WERI-Rb-1 (cell line): Measurements from ENCODE around the gene EEFSEC.

Experiments used
- DNase-seq: peaks from one replicate; pipeline ENCODE4 v3.0.0-alpha.2; 2020
- H3K27ac ChIP-seq: fragments of 250-450 bp; sonication (Bioruptor Pico); 2 replicates; pipeline ENCODE4 v1.5.1; 2020; ENCODE audit warnings: mild to moderate bottlenecking, moderate library complexity
- H3K27me3 ChIP-seq: fragments of 250-450 bp; sonication (Bioruptor Pico); 2 replicates; pipeline ENCODE4 v1.5.1; 2021; ENCODE audit warnings: mild to moderate bottlenecking, low read depth, moderate library complexity; ENCODE audit not compliant: insufficient read depth, severe bottlenecking
- H3K36me3 ChIP-seq: fragments of 250-450 bp; sonication (Bioruptor Pico); 2 replicates; pipeline ENCODE4 v1.5.1; 2020; ENCODE audit warnings: mild to moderate bottlenecking, moderate library complexity
- H3K4me3 ChIP-seq: 2 replicates; pipeline ENCODE4 v1.5.1; 2011; ENCODE audit warnings: low read depth, mild to moderate bottlenecking, control low read depth, low read length
- H3K9me3 ChIP-seq: fragments of 250-450 bp; sonication (Bioruptor Pico); 2 replicates; pipeline ENCODE4 v1.5.1; 2021; ENCODE audit warnings: mild to moderate bottlenecking, moderate library complexity; ENCODE audit not compliant: severe bottlenecking
- TF ChIP-seq, protein P1 (sequence below): IDR thresholded peaks from 2 replicates; pipeline ENCODE4 v1.5.1; 2011; ENCODE audit warnings: low read depth, mild to moderate bottlenecking, control low read depth, inconsistent platforms, low read length

Gene EEFSEC

DNA sequence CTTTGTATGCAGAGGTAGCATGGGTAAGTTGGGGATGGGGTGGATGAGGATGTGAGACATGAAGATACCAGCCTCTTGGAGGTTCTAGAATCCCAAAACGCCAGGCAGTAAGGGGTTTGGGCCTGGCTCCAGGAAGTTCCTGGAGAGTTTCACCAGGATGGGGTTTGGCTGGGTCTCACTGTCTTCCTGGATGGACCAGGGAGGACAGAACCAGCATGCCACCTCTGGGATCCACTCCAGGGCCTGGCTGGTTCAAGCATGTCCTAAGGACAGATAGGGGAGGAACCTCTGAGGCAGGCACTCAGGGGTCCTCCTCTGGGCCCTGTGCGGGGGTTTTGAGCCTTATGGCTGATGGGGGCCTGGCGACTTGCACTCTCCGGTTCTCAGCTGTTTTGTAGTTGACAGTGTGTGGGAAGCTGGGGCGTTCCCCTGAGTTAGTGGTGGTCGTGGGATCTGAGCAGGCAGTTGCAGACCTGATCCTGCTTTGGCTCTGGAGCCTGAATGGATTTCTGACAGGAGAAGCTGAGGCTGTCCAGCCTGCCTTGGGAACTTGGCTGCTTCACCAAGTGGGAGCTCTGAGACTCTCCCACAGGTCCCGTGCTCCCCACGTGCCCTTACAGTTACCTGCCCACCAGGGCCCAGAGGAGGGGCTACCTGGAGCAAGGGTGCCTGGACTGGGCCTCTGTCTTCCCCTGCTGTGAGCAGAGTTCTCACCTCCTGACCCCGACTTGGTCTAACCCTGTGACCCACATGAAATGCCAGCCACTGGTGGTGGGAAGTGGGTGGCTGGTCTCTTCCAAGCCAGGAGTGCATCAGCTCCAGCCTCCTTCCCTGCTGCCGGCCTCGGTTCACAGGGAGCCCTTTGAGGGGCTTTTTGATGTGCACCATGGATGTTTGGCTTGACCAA, 128.4 kb downstream of the EEFSEC start:
- Histone ChIP-seq H3K4me3 (no peak overlapping the region), H3K27ac (no peak overlapping the region), H3K27me3 (no peaks in the 10 kb centered on the region), H3K36me3 (no peaks in the 10 kb centered on the region), H3K9me3 (no peaks in the 10 kb centered on the region)
- DNase-seq, result no peak
- TF ChIP-seq, protein P1, sequence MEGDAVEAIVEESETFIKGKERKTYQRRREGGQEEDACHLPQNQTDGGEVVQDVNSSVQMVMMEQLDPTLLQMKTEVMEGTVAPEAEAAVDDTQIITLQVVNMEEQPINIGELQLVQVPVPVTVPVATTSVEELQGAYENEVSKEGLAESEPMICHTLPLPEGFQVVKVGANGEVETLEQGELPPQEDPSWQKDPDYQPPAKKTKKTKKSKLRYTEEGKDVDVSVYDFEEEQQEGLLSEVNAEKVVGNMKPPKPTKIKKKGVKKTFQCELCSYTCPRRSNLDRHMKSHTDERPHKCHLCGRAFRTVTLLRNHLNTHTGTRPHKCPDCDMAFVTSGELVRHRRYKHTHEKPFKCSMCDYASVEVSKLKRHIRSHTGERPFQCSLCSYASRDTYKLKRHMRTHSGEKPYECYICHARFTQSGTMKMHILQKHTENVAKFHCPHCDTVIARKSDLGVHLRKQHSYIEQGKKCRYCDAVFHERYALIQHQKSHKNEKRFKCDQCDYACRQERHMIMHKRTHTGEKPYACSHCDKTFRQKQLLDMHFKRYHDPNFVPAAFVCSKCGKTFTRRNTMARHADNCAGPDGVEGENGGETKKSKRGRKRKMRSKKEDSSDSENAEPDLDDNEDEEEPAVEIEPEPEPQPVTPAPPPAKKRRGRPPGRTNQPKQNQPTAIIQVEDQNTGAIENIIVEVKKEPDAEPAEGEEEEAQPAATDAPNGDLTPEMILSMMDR, result no peak

DNA sequence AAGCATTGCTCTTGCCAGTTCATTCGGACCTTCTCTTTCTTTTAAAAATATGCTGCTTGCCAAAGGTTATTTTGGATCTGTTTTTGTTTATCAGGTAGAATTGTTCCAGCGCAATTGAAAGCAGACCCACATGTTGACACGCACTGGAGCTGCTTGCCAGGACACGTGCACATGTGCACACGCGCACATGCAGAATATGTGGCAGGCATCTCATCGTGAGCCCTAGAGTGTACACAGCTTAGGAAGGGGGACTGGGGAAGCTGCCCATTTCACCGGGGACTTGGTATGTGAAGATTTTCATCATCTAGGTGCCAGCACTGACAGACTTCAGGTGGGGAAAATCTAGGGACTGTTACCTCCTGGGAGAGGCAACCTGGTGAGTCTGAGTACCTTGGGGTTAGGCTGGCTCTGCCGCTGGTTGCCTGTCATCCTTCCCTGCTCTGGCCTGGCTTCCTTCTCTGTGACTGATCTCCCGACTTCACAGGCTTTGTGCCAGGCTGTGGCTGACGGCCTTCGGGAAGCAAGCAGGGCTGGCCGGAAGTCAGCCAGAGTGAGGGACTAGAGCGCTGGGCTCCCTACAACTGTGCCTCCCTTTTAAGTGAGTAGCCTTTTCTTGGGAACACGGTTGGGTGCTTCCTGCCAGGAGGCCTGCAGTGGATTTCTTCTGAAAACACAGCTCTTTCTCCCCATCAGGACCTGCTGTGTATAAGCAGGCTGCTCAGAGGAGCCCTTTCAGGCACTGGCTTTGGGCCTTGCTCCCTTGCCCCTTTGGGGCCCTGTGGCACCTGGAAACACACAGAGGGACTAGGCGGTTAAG, 129.3 kb downstream of the EEFSEC start:
- no peak for DNase-seq
- no peak overlapping the region for H3K27ac ChIP-seq

DNA sequence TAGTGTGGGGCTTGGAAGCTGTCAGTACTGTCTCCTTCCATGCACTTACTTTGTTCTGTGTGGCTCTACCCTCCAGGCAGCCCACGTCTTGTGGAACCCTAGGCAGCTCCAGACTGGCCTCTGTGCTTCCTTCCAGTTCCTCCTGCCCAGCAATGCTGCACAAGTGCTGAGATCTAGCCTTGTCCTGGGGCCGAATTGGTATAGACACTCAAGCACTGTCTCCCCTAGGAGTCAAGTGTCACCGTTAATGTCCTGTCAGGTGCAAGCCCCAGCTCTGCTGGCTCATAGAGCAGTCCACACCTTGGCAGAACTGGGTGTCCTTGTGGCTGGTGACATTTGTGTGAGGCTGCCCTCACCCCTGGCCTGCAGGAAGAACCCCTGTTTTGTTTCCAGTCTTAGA, 130.1 kb downstream of the EEFSEC start:
- TF ChIP-seq, protein P1, result no peak
- no peak for DNase-seq
- H3K9me3 ChIP-seq, result no peaks in the 10 kb centered on the region
- H3K36me3 ChIP-seq, result no peaks in the 10 kb centered on the region
- H3K27ac ChIP-seq, result no peak overlapping the region
- H3K4me3 ChIP-seq, result no peak overlapping the region
- no peaks in the 10 kb centered on the region for H3K27me3 ChIP-seq

More for the DNA sequence above, 129.3 kb downstream of the EEFSEC start:
- no peaks in the 10 kb centered on the region for H3K27me3 ChIP-seq
- TF ChIP-seq, protein P1, result no peak
- H3K4me3 ChIP-seq, result no peak overlapping the region
- H3K36me3 ChIP-seq, result no peaks in the 10 kb centered on the region
- no peaks in the 10 kb centered on the region for H3K9me3 ChIP-seq

DNA sequence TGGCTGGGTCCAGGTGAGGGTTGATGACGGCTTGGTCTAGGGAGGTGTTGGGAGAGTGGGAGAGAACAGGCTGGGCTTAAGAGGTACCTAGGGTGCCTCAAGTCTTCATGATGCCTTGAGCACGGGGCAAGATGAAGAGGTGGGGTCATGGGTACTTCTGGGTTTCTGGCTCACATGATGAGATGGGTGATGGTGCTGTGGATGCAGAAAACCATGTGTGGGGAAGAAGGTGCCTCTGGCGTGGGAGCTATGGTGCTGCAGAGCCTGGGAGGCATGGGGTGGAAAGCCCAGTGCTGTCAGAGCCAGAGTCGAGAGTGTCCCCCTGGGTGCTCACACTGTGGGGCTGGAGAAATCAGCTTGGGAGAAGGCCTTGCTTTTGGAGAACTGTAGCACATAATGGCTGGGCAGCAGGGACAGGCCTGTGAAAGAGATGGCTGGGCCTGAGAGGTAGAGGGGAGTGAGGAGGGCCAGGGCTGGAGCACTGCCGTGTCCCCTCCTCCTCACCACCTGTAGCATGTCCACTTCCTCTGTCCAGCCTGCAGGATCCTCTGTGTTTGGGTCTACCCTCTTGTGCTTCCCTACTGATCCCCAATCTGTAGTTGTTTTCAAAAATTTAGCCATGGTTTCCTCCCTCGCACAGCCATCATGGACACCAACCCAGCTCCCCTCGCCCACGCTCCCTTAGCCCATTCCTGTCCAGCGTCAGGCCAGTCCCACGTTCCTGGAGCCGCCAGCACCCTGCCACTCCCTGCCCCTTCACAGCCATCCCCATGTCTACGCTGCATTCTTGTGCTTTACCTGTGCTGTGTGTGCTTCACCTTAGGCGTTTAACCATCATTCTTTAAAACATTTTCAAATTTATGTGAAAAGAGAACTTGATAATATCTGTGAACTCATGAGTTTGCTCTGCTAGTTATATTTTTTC, 132.0 kb downstream of the EEFSEC start:
- TF ChIP-seq, protein P1, result no peak
- H3K36me3 ChIP-seq, result no peaks in the 10 kb centered on the region
- H3K4me3 ChIP-seq, result no peak overlapping the region
- H3K27ac ChIP-seq, result no peak overlapping the region
- H3K27me3 ChIP-seq, result no peaks in the 10 kb centered on the region
- no peaks in the 10 kb centered on the region for H3K9me3 ChIP-seq
- no peak for DNase-seq

DNA sequence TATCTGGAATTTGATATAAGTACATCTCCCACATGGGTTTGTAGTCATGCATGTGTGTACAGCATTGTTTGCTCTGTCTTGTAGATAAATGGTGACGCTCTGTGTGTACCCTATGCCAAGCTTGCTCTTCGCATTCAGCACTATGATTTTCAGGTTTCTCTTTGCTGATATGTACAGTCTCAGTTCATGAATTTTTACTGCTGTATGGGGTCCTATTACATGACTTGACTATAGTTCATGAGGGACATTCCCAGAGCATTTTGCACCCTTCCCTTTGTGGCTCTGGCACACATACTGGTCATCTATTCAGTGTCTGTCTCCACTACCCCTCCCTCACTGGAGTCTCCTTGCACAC, 132.7 kb downstream of the EEFSEC start:
- no peaks in the 10 kb centered on the region for H3K36me3 ChIP-seq
- TF ChIP-seq, protein P1, result no peak
- no peak overlapping the region for H3K4me3 ChIP-seq
- no peak for DNase-seq
- no peaks in the 10 kb centered on the region for H3K9me3 ChIP-seq
- H3K27ac ChIP-seq, result no peak overlapping the region
- no peaks in the 10 kb centered on the region for H3K27me3 ChIP-seq
